ENCODE measurements around the gene OR6B1.

DNA sequence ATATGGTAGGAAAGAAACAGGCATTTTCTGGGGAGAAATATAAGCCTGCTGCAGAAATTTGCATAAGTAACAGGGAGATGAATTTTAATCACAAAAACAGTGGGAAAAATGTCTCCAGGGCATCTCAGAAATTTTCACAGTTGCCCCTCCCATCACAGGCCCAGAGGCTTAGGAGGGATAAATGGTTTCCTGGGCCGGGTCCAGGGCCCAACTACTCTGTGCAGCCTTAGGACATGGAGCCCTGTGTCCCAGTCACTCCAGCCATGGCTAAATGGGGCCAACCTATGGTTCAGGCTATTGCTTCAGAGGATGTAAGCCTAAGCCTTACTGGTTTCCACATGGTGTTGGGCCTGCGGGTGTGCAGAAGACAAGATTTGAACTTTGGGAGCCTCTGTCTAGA lies 9.2 kb downstream of the OR6B1 start:
- TF ChIP-seq POLR2AphosphoS5 (IDR thresholded peaks at IDR 0.05; ENCODE audit: insufficient read depth, low read depth, low read length) (no peak), POLR2A (IDR thresholded peaks at IDR 0.05; ENCODE audit: low read depth, low read length) (no peak), JUN (IDR thresholded peaks at IDR 0.05; ENCODE audit: borderline replicate concordance, insufficient read depth, insufficient read length, low read depth) (no peak), EZH2 (IDR thresholded peaks at IDR 0.05; ENCODE audit: borderline replicate concordance, low read depth, low read length, severe bottlenecking) (no peak)
- TF ChIP-seq, protein P1, sequence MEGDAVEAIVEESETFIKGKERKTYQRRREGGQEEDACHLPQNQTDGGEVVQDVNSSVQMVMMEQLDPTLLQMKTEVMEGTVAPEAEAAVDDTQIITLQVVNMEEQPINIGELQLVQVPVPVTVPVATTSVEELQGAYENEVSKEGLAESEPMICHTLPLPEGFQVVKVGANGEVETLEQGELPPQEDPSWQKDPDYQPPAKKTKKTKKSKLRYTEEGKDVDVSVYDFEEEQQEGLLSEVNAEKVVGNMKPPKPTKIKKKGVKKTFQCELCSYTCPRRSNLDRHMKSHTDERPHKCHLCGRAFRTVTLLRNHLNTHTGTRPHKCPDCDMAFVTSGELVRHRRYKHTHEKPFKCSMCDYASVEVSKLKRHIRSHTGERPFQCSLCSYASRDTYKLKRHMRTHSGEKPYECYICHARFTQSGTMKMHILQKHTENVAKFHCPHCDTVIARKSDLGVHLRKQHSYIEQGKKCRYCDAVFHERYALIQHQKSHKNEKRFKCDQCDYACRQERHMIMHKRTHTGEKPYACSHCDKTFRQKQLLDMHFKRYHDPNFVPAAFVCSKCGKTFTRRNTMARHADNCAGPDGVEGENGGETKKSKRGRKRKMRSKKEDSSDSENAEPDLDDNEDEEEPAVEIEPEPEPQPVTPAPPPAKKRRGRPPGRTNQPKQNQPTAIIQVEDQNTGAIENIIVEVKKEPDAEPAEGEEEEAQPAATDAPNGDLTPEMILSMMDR (IDR thresholded peaks at IDR 0.05; ENCODE audit: extremely low read depth in 1 of 2, insufficient read depth in 1 of 2, low read depth in 1 of 2, low read length in 2 of 2) = no peak
- TF ChIP-seq, protein P2, sequence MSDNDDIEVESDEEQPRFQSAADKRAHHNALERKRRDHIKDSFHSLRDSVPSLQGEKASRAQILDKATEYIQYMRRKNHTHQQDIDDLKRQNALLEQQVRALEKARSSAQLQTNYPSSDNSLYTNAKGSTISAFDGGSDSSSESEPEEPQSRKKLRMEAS (IDR thresholded peaks at IDR 0.05; ENCODE audit: insufficient read depth, insufficient read length) = no peak
